K562 (cell line): ENCODE results near the gene PSMG3. TPM values are rescaled to one million over a fixed set of nuclear protein-coding genes. Genes with fewer than 3 reads are reported as not detected.

Experiments used
- ATAC-seq: fragments of 200-7000 bp; cut with Tn5 transposase; 3 replicates; pipeline ENCODE4 v1.9.1; 2020; ENCODE audit warnings: moderate library complexity
- BruUV-seq: library from RNA; stranded (reverse); fragments of 400-500 nt; replicated peaks from 2 replicates; lab custom pipeline; 2021; lab: Mats Ljungman, UMichigan
- CTCF ChIA-PET: fragments of 300-600 bp; formaldehyde crosslinking; extraction: SDS; loops from one replicate; lab custom pipeline; 2021; ENCODE audit warnings: low intra/inter-chr PET ratio; lab: Yijun Ruan, JAX
- POLR2A ChIA-PET: fragments of 300-600, 350-650 bp; sonication (Branson Sonifier 250); formaldehyde crosslinking; extraction: SDS; loops from one replicate; lab custom pipeline; 2021; ENCODE audit warnings: antibody characterized with exemption, inconsistent platforms; lab: Yijun Ruan, JAX
- DNase-seq, 4 experiments: peaks; one replicate each; pipeline versions ENCODE4 v3.0.0 to v3.0.0-alpha.2; 2011 to 2018; ENCODE audit warnings: low spot score in 3 of 4, mixed read lengths in 3 of 4; ENCODE audit errors: extremely low read depth in 1 of 4
- FAIRE-seq: peaks from 2 replicates; lab custom pipeline; 2011; peaks lifted over from hg19 to GRCh38; lab: Jason Lieb, UNC
- H2AFZ ChIP-seq: 2 replicates; pipeline ENCODE4 v1.6.0; 2011; ENCODE audit warnings: low read depth, low read length, control low read depth, inconsistent platforms
- H3K27ac ChIP-seq: fragments of 200-600 bp; 3 replicates; pipeline ENCODE4 v1.8.0; 2011; ENCODE audit warnings: low read depth, mild to moderate bottlenecking, control low read depth, inconsistent platforms, low read length, moderate library complexity, mixed read lengths; ENCODE audit errors: extremely low read depth
- H3K27me3 ChIP-seq, 2 experiments: fragments of 300-600 bp in 1 of 2; 2 replicates in 1 of 2; 3 replicates in 1 of 2; pipeline versions ENCODE4 v1.6.0 to v1.8.0; 2011; ENCODE audit warnings: inconsistent platforms in 2 of 2, low read length in 2 of 2, mild to moderate bottlenecking in 1 of 2, mixed read lengths in 1 of 2, moderate library complexity in 1 of 2; ENCODE audit not compliant: control insufficient read depth in 2 of 2, insufficient read depth in 2 of 2
- H3K36me3 ChIP-seq: fragments of 300-600 bp; 3 replicates; pipeline ENCODE4 v1.8.0; 2011; ENCODE audit warnings: mild to moderate bottlenecking, low read length, inconsistent platforms; ENCODE audit not compliant: control insufficient read depth, insufficient read depth
- H3K4me1 ChIP-seq, 2 experiments: fragments of 200-600 bp in 1 of 2; replicated peaks in 1 of 2; 2 replicates in 1 of 2; 3 replicates in 1 of 2; pipeline versions ENCODE4 v1.5.1 to v1.8.0; 2011; ENCODE audit warnings: inconsistent platforms in 2 of 2, low read length in 2 of 2, mild to moderate bottlenecking in 1 of 2, mixed read lengths in 1 of 2, moderate library complexity in 1 of 2; ENCODE audit not compliant: control insufficient read depth in 2 of 2, insufficient read depth in 2 of 2
- H3K4me2 ChIP-seq: 2 replicates; pipeline ENCODE4 v1.6.1; 2011; ENCODE audit warnings: low read length, control low read depth, inconsistent platforms, mixed read lengths; ENCODE audit not compliant: insufficient read depth
- H3K4me3 ChIP-seq: fragments of 200-600 bp; sonication (generic), shearing (Covaris generic); 2 replicates; pipeline ENCODE4 v1.5.1; 2016; ENCODE audit warnings: control low read depth, inconsistent platforms
- H3K79me2 ChIP-seq: fragments of 200-600 bp; 3 replicates; pipeline ENCODE4 v1.8.0; 2011; ENCODE audit warnings: low read length, inconsistent platforms; ENCODE audit not compliant: control insufficient read depth, insufficient read depth
- H3K9ac ChIP-seq, 2 experiments: 2 replicates each; pipeline versions ENCODE4 v1.6.0 to v1.6.1; 2011; ENCODE audit warnings: low read depth in 2 of 2, low read length in 2 of 2, control low read depth in 1 of 2, inconsistent platforms in 1 of 2, mild to moderate bottlenecking in 1 of 2, mixed read lengths in 1 of 2; ENCODE audit not compliant: insufficient read depth in 1 of 2
- H3K9me1 ChIP-seq: one replicate; pipeline ENCODE4 v1.6.0; 2011; ENCODE audit warnings: inconsistent platforms, mild to moderate bottlenecking, low read length, moderate library complexity; ENCODE audit not compliant: control insufficient read depth, insufficient read depth
- H3K9me3 ChIP-seq: replicated peaks from 2 replicates; pipeline ENCODE4 v1.5.1; 2011; ENCODE audit warnings: low read depth, low read length, inconsistent platforms; ENCODE audit not compliant: control insufficient read depth, insufficient read depth
- H4K20me1 ChIP-seq: replicated peaks from 2 replicates; pipeline ENCODE4 v1.6.1; 2011; ENCODE audit warnings: low read length, inconsistent platforms, mixed read lengths; ENCODE audit not compliant: control insufficient read depth, insufficient read depth
- EGR1 ChIP-seq: fragments of 450-650 bp; conservative IDR thresholded peaks from 2 replicates; pipeline ENCODE4 v1.6.1; 2017; ENCODE audit warnings: mild to moderate bottlenecking
- HEY1 ChIP-seq: fragments of 250-450 bp; sonication (Bioruptor Pico); IDR thresholded peaks from 2 replicates; pipeline ENCODE4 v1.5.0; 2020; ENCODE audit warnings: mild to moderate bottlenecking, moderate library complexity, borderline replicate concordance
- ILF3 ChIP-seq: fragments of 450-650 bp; IDR thresholded peaks from 2 replicates; pipeline ENCODE4 v1.6.1; 2018; ENCODE audit warnings: antibody characterized with exemption, mild to moderate bottlenecking, moderate library complexity, borderline replicate concordance
- NCOA1 ChIP-seq: fragments of 450-650 bp; IDR thresholded peaks from 2 replicates; pipeline ENCODE4 v1.6.1; 2016; ENCODE audit warnings: low read depth
- NEUROD1 ChIP-seq: fragments of 150-350 bp; IDR thresholded peaks from 2 replicates; pipeline ENCODE4 v1.6.1; 2014; ENCODE audit warnings: borderline replicate concordance, low read length, low read depth; ENCODE audit not compliant: partially characterized antibody
- OTX1 ChIP-seq: fragments of 450-650 bp; formaldehyde crosslinking; IDR thresholded peaks from 2 replicates; pipeline ENCODE4 v1.4.0; 2022; ENCODE audit warnings: mild to moderate bottlenecking
- RBM25 ChIP-seq: fragments of 200-400 bp; formaldehyde crosslinking; IDR thresholded peaks from 2 replicates; pipeline ENCODE4 v1.6.1; 2018; ENCODE audit warnings: low read length, low read depth, moderate library complexity; ENCODE audit not compliant: severe bottlenecking
- ZC3H8 ChIP-seq: fragments of 450-650 bp; IDR thresholded peaks from 2 replicates; pipeline ENCODE4 v1.6.1; 2017
- ZKSCAN3 ChIP-seq: fragments of 250-450 bp; sonication (Bioruptor Pico); IDR thresholded peaks from 2 replicates; pipeline ENCODE4 v1.4.0; 2020
- ZNF175 ChIP-seq: fragments of 200-800 bp; sonication (Bioruptor generic); IDR thresholded peaks from 2 replicates; pipeline ENCODE4 v1.6.1; 2016; ENCODE audit warnings: low read depth, mild to moderate bottlenecking, missing genetic modification characterization, missing compliant biosample characterization
- ZNF224 ChIP-seq: sonication (generic); formaldehyde crosslinking; IDR thresholded peaks from 2 replicates; pipeline ENCODE4 v1.8.0; 2022; ENCODE audit warnings: mild to moderate bottlenecking, missing genetic modification reagents
- ZNF316 ChIP-seq: fragments of 450-650 bp; IDR thresholded peaks from 2 replicates; pipeline ENCODE4 v1.6.1; 2016
- WGBS: fragments of 100-300 bp; shearing (Covaris generic); methylation state at CpG from one replicate; pipeline ENCODE4 v1.1.6; 2016; ENCODE audit warnings: low coverage, mixed read lengths; ENCODE audit not compliant: insufficient coverage; ENCODE audit errors: missing lambda C conversion rate; 5-methylcytosine and 5-hydroxymethylcytosine counted together
- in situ Hi-C: fragments of 300-500 bp; cut with MboI; formaldehyde crosslinking; loops from 4 replicates; pipeline ENCODE4 v1.15.0; 2018; ENCODE audit warnings: inconsistent platforms, mixed read lengths
- intact Hi-C: fragments of 100-400 bp; cut with micrococcal nuclease; formaldehyde crosslinking; loops from 2 replicates; pipeline ENCODE4 v1.14.2; 2022
- polyA plus RNA-seq, 8 experiments: library from polyadenylated mRNA; depleted of rRNA in 4 of 8; stranded (reverse) in 5 of 8; unstranded in 3 of 8; fragments of >200 nt; fragmentation: Nextera tagmentation in 2 of 8; fragmentation: Illumina TruSeq in 1 of 8; extraction: Ambion mirVana in 2 of 8; extraction: Trizol in 1 of 8; gene quantifications; 2 replicates each; pipeline versions ENCODE4 v1.2.1 to v1.2.3, GENCODE V29; 2011 to 2014; ENCODE audit warnings: inconsistent platforms in 1 of 8, missing spikeins in 1 of 8
- total RNA-seq, 7 experiments: library from RNA; depleted of rRNA in 6 of 7; stranded (reverse); fragments of >200 nt in 6 of 7; fragmentation: Illumina TruSeq in 2 of 7; extraction: Trizol in 2 of 7; gene quantifications; 2 replicates each; pipeline versions ENCODE4 v1.2.1 to v1.2.3, GENCODE V29; 2011 to 2021; ENCODE audit warnings: low replicate concordance in 1 of 7
- TF ChIP-seq, protein P1 (sequence below): sonication (generic); formaldehyde crosslinking; IDR thresholded peaks from 2 replicates; pipeline ENCODE4 v1.8.0; 2022; ENCODE audit warnings: mild to moderate bottlenecking, missing genetic modification reagents
- TF ChIP-seq, protein P2 (sequence below): IDR thresholded peaks from 2 replicates; pipeline ENCODE4 v1.6.1; 2011; ENCODE audit warnings: borderline replicate concordance, low read depth, mild to moderate bottlenecking, moderate library complexity, low read length; ENCODE audit not compliant: insufficient read depth, poor library complexity, severe bottlenecking

PSMG3 gene
- total and polyA plus RNA-seq, 9 of the 15 experiments (the other 6 are each of a cell fraction or from before 2014, with no cell fraction given) = 34.8 to 122 (median 80.1) TPM

DNA sequence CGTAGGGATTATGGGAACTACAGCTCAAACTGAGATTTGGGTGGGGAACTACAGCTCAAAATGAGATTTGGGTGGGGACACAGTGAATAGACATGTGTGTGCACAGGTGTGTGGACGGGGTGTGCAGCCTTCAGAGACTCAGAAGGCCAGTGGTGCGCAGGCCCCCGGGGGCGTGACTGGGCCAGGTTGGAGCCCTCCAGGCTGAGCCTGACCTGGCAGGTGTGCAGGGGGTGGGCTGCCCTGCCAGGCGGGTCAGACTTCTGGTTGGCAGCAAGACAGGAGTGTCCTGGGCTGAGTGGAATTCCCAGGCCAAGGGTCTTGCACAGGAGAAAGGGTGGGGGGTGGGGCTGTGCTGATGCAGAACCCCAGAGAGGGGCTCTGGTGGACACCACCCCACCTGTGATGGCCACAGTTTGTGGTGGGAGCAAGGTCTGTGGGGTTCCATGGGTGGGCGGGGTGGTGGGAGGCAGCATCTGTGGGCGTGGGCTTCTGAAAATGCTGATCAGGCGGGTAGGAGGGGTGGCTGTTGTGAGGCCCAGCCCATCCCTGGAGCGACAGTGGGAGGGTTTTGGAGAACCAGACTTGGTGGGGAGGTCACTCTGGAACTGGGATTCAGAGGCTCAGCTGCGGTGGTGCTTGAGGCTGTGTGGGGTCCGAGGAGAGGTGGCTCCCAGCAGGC is 29.3 kb upstream of the PSMG3 start:
- no peaks in the 10 kb centered on the region for H3K79me2 ChIP-seq
- FAIRE-seq = no peak
- TF ChIP-seq ILF3 (no peak), ZNF316 (0 out of 2 replicates have a peak, but pooled peaks have one; percentile 5), ZKSCAN3 (CRISPR knock-in tag) (no peak), NCOA1 (no peak)
- TF ChIP-seq, all 486 proteins: peak for 1
- peaks cover 9% of the 10 kb centered on the region for H4K20me1 ChIP-seq
- in situ Hi-C loops (no loop called here), intact Hi-C loops (no loop called here)
- peaks cover 58 to 85% of the 10 kb centered on the region in 2 experiments for H3K27me3 ChIP-seq
- H2AFZ ChIP-seq = no peak overlapping the region
- no peak overlapping the region for H3K9ac ChIP-seq
- H3K4me2 ChIP-seq = no peak overlapping the region
- H3K4me1 ChIP-seq = peaks cover 0 to 23% of the 10 kb centered on the region in 2 experiments; a peak in 3 of 5 replicates
- H3K9me3 ChIP-seq = no peaks in the 10 kb centered on the region; the same call in 1 of the 2 replicates
- no peaks in the 10 kb centered on the region for H3K36me3 ChIP-seq
- DNase-seq = no peak
- ChIA-PET CTCF (interaction anchor here (0.7 kb wide), 1 partner anchor 1442 kb away, joined by 3 read pairs; no protein-coding TSS in a partner anchor), POLR2A (no interaction called here)
- peaks cover 2% of the 10 kb centered on the region for H3K9me1 ChIP-seq
- 14% methylated on average over 11 of the region's 12 CpGs for WGBS
- no peak for ATAC-seq
- no peak overlapping the region for H3K4me3 ChIP-seq
- BruUV-seq = no TSS peak
- H3K27ac ChIP-seq = no peak overlapping the region

DNA sequence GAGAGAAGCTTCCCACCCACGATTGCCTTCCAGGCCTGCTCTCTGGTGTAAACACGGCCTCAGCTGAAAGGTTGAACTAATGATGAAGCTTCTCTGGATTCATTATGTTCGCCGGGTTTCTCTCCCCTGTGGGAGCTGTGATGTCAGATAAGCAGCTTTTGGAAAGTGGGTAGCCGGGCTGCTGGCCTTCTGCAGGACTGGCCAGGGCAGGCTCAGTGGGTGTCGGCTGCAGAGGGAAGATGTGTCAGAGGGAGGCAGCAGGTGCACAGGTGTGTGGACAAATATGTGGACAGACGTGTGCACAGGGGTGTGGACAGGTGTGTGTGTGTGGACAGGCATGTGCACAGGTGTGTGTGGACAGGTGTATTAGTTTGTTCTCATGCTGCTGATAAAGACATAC is 28.5 kb upstream of the PSMG3 start:
- peaks cover 54 to 78% of the 10 kb centered on the region in 2 experiments; a peak in 4 of 5 replicates for H3K27me3 ChIP-seq
- TF ChIP-seq OTX1 (CRISPR knock-in tag) (no peak), RBM25 (no peak), ZNF224 (no peak), NEUROD1 (no peak), ZNF175 (no peak), EGR1 (no peak), ZC3H8 (no peak), HEY1 (CRISPR knock-in tag) (no peak)
- TF ChIP-seq, protein P1, sequence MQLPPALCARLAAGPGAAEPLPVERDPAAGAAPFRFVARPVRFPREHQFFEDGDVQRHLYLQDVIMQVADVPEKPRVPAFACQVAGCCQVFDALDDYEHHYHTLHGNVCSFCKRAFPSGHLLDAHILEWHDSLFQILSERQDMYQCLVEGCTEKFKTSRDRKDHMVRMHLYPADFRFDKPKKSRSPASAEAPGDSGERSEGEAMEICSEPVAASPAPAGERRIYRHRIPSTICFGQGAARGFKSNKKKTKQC (CRISPR knock-in tag) = no peak
- TF ChIP-seq, protein P2, sequence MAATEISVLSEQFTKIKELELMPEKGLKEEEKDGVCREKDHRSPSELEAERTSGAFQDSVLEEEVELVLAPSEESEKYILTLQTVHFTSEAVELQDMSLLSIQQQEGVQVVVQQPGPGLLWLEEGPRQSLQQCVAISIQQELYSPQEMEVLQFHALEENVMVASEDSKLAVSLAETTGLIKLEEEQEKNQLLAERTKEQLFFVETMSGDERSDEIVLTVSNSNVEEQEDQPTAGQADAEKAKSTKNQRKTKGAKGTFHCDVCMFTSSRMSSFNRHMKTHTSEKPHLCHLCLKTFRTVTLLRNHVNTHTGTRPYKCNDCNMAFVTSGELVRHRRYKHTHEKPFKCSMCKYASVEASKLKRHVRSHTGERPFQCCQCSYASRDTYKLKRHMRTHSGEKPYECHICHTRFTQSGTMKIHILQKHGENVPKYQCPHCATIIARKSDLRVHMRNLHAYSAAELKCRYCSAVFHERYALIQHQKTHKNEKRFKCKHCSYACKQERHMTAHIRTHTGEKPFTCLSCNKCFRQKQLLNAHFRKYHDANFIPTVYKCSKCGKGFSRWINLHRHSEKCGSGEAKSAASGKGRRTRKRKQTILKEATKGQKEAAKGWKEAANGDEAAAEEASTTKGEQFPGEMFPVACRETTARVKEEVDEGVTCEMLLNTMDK = no peak

More for the DNA sequence above, 28.5 kb upstream of the PSMG3 start:
- WGBS = 3% methylated on average over 7 of the region's 7 CpGs
- FAIRE-seq (no peak), ATAC-seq (no peak), DNase-seq (no peak)
- Histone ChIP-seq H3K4me1 (peaks cover 0 to 21% of the 10 kb centered on the region in 2 experiments; a peak in 3 of 5 replicates), H3K9me1 (peaks cover 2% of the 10 kb centered on the region), H3K79me2 (no peaks in the 10 kb centered on the region), H2AFZ (no peak overlapping the region), H3K4me2 (no peak overlapping the region), H3K4me3 (no peak overlapping the region), H3K27ac (no peak overlapping the region), H4K20me1 (peaks cover 9% of the 10 kb centered on the region), H3K9ac (no peak overlapping the region), H3K9me3 (no peaks in the 10 kb centered on the region; the same call in 1 of the 2 replicates), H3K36me3 (no peaks in the 10 kb centered on the region)
- in situ Hi-C loops (no loop called here), intact Hi-C loops (no loop called here)
- no TSS peak for BruUV-seq
- ChIA-PET CTCF (interaction anchor here (0.7 kb wide), 1 partner anchor 1441 kb away, joined by 3 read pairs; no protein-coding TSS in a partner anchor), POLR2A (interaction anchor here (0.7 kb wide), 2 partner anchors 18 to 726 kb away, joined by 3 to 4 read pairs; no protein-coding TSS in a partner anchor)
